ENCODE data around the gene TYW3. TPM values are rescaled to one million over a fixed set of nuclear protein-coding genes. Genes with fewer than 3 reads are reported as not detected.
"Not testable (repeated sequence)": the region's sequence is repeated elsewhere in the genome, so short reads cannot be mapped to it uniquely, and the experiment has no call there.

Gene TYW3
- total and polyA plus RNA-seq, 2 of the 8 experiments (the other 6 are each of a cell fraction or from before 2014, with no cell fraction given), result 6.9 to 31.4 TPM

GRCh38 chr1:74756650-74757049 lies 23.7 kb downstream of the TYW3 start:
- H3K27ac ChIP-seq (ENCODE audit: low read depth, low read length); H2BK15ac ChIP-seq (ENCODE audit: low read length); H2BK120ac ChIP-seq (replicated peaks; ENCODE audit: low read depth, low read length); H4K20me1 ChIP-seq (replicated peaks in 1 of 2; ENCODE audit: control insufficient read depth in 1 of 2, insufficient read depth in 2 of 2, low read length in 2 of 2); H3K4me2 ChIP-seq (ENCODE audit: insufficient read depth in 1 of 2, low read depth in 2 of 2, low read length in 2 of 2); DNase-seq (ENCODE audit: low read depth in 1 of 2, low spot score in 2 of 2); H3K4ac ChIP-seq (replicated peaks; ENCODE audit: insufficient read length, low read depth, low read length); H2AFZ ChIP-seq (ENCODE audit: low read length); H3K14ac ChIP-seq (ENCODE audit: insufficient read length); H2BK20ac ChIP-seq (ENCODE audit: low read length); H2BK5ac ChIP-seq (ENCODE audit: low read depth, low read length); H3K23ac ChIP-seq (ENCODE audit: insufficient read length); H3K18ac ChIP-seq (ENCODE audit: extremely low read depth, low read length); H2BK12ac ChIP-seq (ENCODE audit: low read depth, low read length); H2AK5ac ChIP-seq (ENCODE audit: low read depth, low read length); H3K23me2 ChIP-seq (ENCODE audit: low read depth, low read length); H4K91ac ChIP-seq (replicated peaks; ENCODE audit: insufficient read length, low read length); H3K79me1 ChIP-seq (ENCODE audit: low read depth, low read length); H3K79me2 ChIP-seq (ENCODE audit: control insufficient read depth in 1 of 2, insufficient read depth in 2 of 2, low read length in 2 of 2); H4K8ac ChIP-seq (ENCODE audit: extremely low read depth, insufficient read depth, low read length); H4K5ac ChIP-seq (ENCODE audit: insufficient read length, low read depth, low read length); H3K4me3 ChIP-seq (ENCODE audit: extremely low read depth in 1 of 4, insufficient read depth in 2 of 4, low read depth in 3 of 4, low read length in 4 of 4); H3K27me3 ChIP-seq (replicated peaks in 1 of 4; ENCODE audit: control insufficient read depth in 3 of 4, extremely low read depth in 1 of 4, insufficient read depth in 3 of 4, low read length in 3 of 4); POLR2A ChIA-PET (ENCODE audit: partially characterized antibody); H3K4me1 ChIP-seq (replicated peaks in 1 of 4; ENCODE audit: control insufficient read depth in 3 of 4, insufficient read depth in 4 of 4, low read length in 3 of 4); H3K9ac ChIP-seq (replicated peaks in 1 of 4; ENCODE audit: extremely low read depth in 1 of 4, low read depth in 3 of 4, low read length in 3 of 4); H3K56ac ChIP-seq (replicated peaks; ENCODE audit: insufficient read length, low read depth, low read length); FAIRE-seq: not testable (repeated sequence)
- CTCF ChIA-PET (ENCODE audit: partially characterized antibody), result interaction anchor here (1.1 to 1.7 kb wide), 5 partner anchors 11 to 1729 kb away, joined by 3 to 8 read pairs (median 4); no protein-coding TSS in a partner anchor
- Histone ChIP-seq H3K9me3 (ENCODE audit: insufficient read depth in 2 of 2, low read depth in 1 of 2, low read length in 1 of 2) (peaks cover 13% of the 10 kb centered on the region in 2 experiments), H3K36me3 (ENCODE audit: control insufficient read depth in 2 of 4, insufficient read depth in 4 of 4, low read length in 3 of 4) (peaks cover 0 to 46% (median 12%) of the 10 kb centered on the region in 4 experiments; a peak in 5 of 8 replicates)
- 95% methylated on average over 2 of the region's 2 CpGs; no CpG with 5 or more reads in 1 of the 2 experiments for WGBS, 2 experiments (ENCODE audit: extremely low coverage in 1 of 2, insufficient coverage in 1 of 2, insufficient read length in 1 of 2, insufficient replicate concordance in 2 of 2, low coverage in 1 of 2, low lambda C conversion rate in 2 of 2, missing lambda C conversion rate in 1 of 2)
